Kidney epithelial cell (primary cell): ENCODE measurements around the gene RIPPLY3. TPM values are rescaled to one million over a fixed set of nuclear protein-coding genes. Genes with fewer than 3 reads are reported as not detected.

Experiments used
- DNase-seq: peaks from one replicate; pipeline ENCODE4 v3.0.0-alpha.2; 2010; ENCODE audit warnings: low read depth
- H3K27me3 ChIP-seq: 2 replicates; pipeline ENCODE4 v1.6.0; 2011; ENCODE audit warnings: low read length; ENCODE audit not compliant: control insufficient read depth, insufficient read depth
- H3K36me3 ChIP-seq: 2 replicates; pipeline ENCODE4 v1.5.1; 2011; ENCODE audit warnings: low read length; ENCODE audit not compliant: control insufficient read depth, insufficient read depth
- H3K4me3 ChIP-seq: 2 replicates; pipeline ENCODE4 v1.5.1; 2011; ENCODE audit warnings: low read depth, mild to moderate bottlenecking, control low read depth, low read length
- total RNA-seq: library from RNA; depleted of rRNA; stranded (reverse); fragments of >200 nt; gene quantifications from 2 replicates; pipeline ENCODE4 v1.2.3, GENCODE V29; 2015
- TF ChIP-seq, protein P1 (sequence below): IDR thresholded peaks from 2 replicates; pipeline ENCODE4 v1.5.1; 2011; ENCODE audit warnings: mild to moderate bottlenecking, moderate library complexity, low read length, control low read depth, inconsistent platforms; ENCODE audit not compliant: insufficient read depth, poor library complexity, severe bottlenecking

RIPPLY3 gene
- total RNA-seq, 1 donor from 2014 or later = 0.92 TPM

GRCh38 chr21:36980280-36981048, 26.0 kb upstream of the RIPPLY3 start:
- DNase-seq = no peak
- Histone ChIP-seq H3K36me3 (no peaks in the 10 kb centered on the region), H3K27me3 (no peaks in the 10 kb centered on the region), H3K4me3 (peak overlapping the region; percentile 43)
- TF ChIP-seq, protein P1, sequence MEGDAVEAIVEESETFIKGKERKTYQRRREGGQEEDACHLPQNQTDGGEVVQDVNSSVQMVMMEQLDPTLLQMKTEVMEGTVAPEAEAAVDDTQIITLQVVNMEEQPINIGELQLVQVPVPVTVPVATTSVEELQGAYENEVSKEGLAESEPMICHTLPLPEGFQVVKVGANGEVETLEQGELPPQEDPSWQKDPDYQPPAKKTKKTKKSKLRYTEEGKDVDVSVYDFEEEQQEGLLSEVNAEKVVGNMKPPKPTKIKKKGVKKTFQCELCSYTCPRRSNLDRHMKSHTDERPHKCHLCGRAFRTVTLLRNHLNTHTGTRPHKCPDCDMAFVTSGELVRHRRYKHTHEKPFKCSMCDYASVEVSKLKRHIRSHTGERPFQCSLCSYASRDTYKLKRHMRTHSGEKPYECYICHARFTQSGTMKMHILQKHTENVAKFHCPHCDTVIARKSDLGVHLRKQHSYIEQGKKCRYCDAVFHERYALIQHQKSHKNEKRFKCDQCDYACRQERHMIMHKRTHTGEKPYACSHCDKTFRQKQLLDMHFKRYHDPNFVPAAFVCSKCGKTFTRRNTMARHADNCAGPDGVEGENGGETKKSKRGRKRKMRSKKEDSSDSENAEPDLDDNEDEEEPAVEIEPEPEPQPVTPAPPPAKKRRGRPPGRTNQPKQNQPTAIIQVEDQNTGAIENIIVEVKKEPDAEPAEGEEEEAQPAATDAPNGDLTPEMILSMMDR = no peak

GRCh38 chr21:36981049-36981391, 25.5 kb upstream of the RIPPLY3 start:
- Histone ChIP-seq H3K36me3 (no peaks in the 10 kb centered on the region), H3K4me3 (peak overlapping the region; percentile 43), H3K27me3 (no peaks in the 10 kb centered on the region)
- no peak for DNase-seq
- TF ChIP-seq, protein P1 = no peak

- Histone ChIP-seq H3K27me3 (no peaks in the 10 kb centered on the region), H3K4me3 (no peak overlapping the region), H3K36me3 (no peaks in the 10 kb centered on the region)
- TF ChIP-seq, protein P1 = no peak
- DNase-seq = no peak
Observed at GRCh38 chr21:36981977-36982700, 24.4 kb upstream of the RIPPLY3 start.

GRCh38 chr21:36985751-36986594, 20.5 kb upstream of the RIPPLY3 start:
- TF ChIP-seq, protein P1 = no peak
- Histone ChIP-seq H3K4me3 (no peak overlapping the region), H3K27me3 (no peaks in the 10 kb centered on the region), H3K36me3 (no peaks in the 10 kb centered on the region)
- DNase-seq = no peak

DNA sequence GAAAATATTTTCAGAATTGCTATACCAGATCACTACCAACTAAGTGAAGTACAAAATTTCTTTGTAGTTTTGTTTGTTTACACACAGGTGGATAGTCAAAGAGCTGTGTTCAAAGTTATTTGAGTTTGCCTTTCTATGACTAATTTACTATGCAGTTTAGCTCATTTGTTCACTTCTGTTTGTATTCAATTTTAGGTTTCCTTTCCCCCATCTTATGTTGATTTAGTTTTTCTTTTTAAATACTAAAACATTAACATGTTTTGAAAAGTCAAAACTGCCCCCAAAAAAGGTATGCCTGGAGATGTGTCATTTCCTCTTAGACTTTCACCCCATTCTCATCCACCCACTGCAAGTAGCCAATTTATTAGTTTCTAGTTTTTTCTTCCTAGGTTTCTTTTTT, 18.7 kb upstream of the RIPPLY3 start:
- no peak for DNase-seq
- H3K27me3 ChIP-seq = no peaks in the 10 kb centered on the region
- TF ChIP-seq, protein P1 = no peak
- no peaks in the 10 kb centered on the region for H3K36me3 ChIP-seq
- no peak overlapping the region for H3K4me3 ChIP-seq
